HCT116 (cell line): ENCODE data around the gene TRIL. TPM values are rescaled to one million over a fixed set of nuclear protein-coding genes. Genes with fewer than 3 reads are reported as not detected.

Source experiments
- ATAC-seq: fragments of 200-7000 bp; cut with Tn5 transposase; 2 replicates; pipeline ENCODE4 v1.9.1; 2020; ENCODE audit warnings: mild to moderate bottlenecking, moderate library complexity
- BruUV-seq: library from RNA; stranded (reverse); fragments of 400-500 nt; replicated peaks from 2 replicates; lab custom pipeline; 2021; lab: Mats Ljungman, UMichigan
- CTCF ChIA-PET: fragments of 300-600 bp; sonication (Branson Sonifier 250); formaldehyde crosslinking; loops from one replicate; lab custom pipeline; 2021; ENCODE audit warnings: antibody characterized with exemption; lab: Charles Lee
- POLR2A ChIA-PET: fragments of 300-600, 350-600 bp; sonication (Branson Sonifier 250); formaldehyde crosslinking; loops from one replicate; lab custom pipeline; 2021; ENCODE audit warnings: antibody characterized with exemption; lab: Charles Lee
- RAD21 ChIA-PET, 2 experiments: fragments of 300-600 bp; sonication (Branson Sonifier 250); formaldehyde crosslinking; loops; one replicate each; lab custom pipeline; 2023; ENCODE audit warnings: low total read pairs in 2 of 2; ENCODE audit not compliant: uncharacterized antibody in 2 of 2, unreplicated experiment in 2 of 2, low non-redundant PET in 1 of 2; lab: Charles Lee
- DNase-seq: peaks from one replicate; pipeline ENCODE4 v3.0.0-alpha.2; 2010; ENCODE audit warnings: low read depth, low spot score
- H2AFZ ChIP-seq: fragments of 200-600 bp; shearing (Covaris generic), sonication (generic); 2 replicates; pipeline ENCODE4 v1.6.1; 2017; ENCODE audit warnings: low read depth, mixed run types, mixed read lengths, antibody characterized with exemption, low read length; ENCODE audit not compliant: poor library complexity, severe bottlenecking
- H3K27ac ChIP-seq: 2 replicates; pipeline ENCODE4 v1.5.1; 2012; ENCODE audit warnings: low read depth, low read length
- H3K27me3 ChIP-seq: fragments of 200-600 bp; sonication (generic); 2 replicates; pipeline ENCODE4 v1.6.1; 2016; ENCODE audit warnings: mixed run types, low read length, mixed read lengths; ENCODE audit not compliant: insufficient read depth
- H3K36me3 ChIP-seq, 2 experiments: fragments of 200-500 bp in 1 of 2; fragments of 200-600 bp in 1 of 2; sonication (Bioruptor generic) in 1 of 2; sonication (generic) in 1 of 2; 2 replicates each; pipeline versions ENCODE4 v1.5.1 to v1.6.1; 2014 to 2016; ENCODE audit warnings: low read length in 2 of 2, inconsistent platforms in 1 of 2, mixed read lengths in 1 of 2, mixed run types in 1 of 2; ENCODE audit not compliant: insufficient read depth in 2 of 2, control insufficient read depth in 1 of 2
- H3K4me1 ChIP-seq, 2 experiments: fragments of 200-600 bp in 1 of 2; sonication (generic) in 1 of 2; 2 replicates each; pipeline versions ENCODE4 v1.5.1 to v1.6.1; 2012 to 2017; ENCODE audit warnings: low read length in 2 of 2, inconsistent platforms in 1 of 2, mild to moderate bottlenecking in 1 of 2, mixed read lengths in 1 of 2, mixed run types in 1 of 2, moderate library complexity in 1 of 2; ENCODE audit not compliant: insufficient read depth in 2 of 2, control insufficient read depth in 1 of 2
- H3K4me2 ChIP-seq: fragments of 200-600 bp; sonication (generic); 2 replicates; pipeline ENCODE4 v1.6.1; 2017; ENCODE audit warnings: mixed run types, low read length, mixed read lengths
- H3K4me3 ChIP-seq, 2 experiments: fragments of 200-600 bp in 1 of 2; sonication (generic) in 1 of 2; replicated peaks in 1 of 2; 2 replicates each; pipeline ENCODE4 v1.5.1; 2011 to 2016; ENCODE audit warnings: low read length in 2 of 2, control low read depth in 1 of 2, low read depth in 1 of 2, mild to moderate bottlenecking in 1 of 2, mixed read lengths in 1 of 2, mixed run types in 1 of 2
- H3K79me2 ChIP-seq: fragments of 200-600 bp; sonication (generic); 2 replicates; pipeline ENCODE4 v1.6.1; 2017; ENCODE audit warnings: mild to moderate bottlenecking, mixed run types, low read length, moderate library complexity, mixed read lengths; ENCODE audit not compliant: insufficient read depth
- H3K9ac ChIP-seq: fragments of 200-600 bp; sonication (generic); 2 replicates; pipeline ENCODE4 v1.6.1; 2016; ENCODE audit warnings: low read length, mixed read lengths
- H3K9me2 ChIP-seq: fragments of 200-600 bp; sonication (generic), shearing (Covaris generic); 2 replicates; pipeline ENCODE4 v1.6.1; 2017; ENCODE audit warnings: mixed run types, mild to moderate bottlenecking, moderate library complexity; ENCODE audit not compliant: insufficient read depth
- H3K9me3 ChIP-seq, 2 experiments: fragments of 200-500 bp in 1 of 2; fragments of 200-600 bp in 1 of 2; sonication (Bioruptor generic) in 1 of 2; sonication (generic) in 1 of 2; 2 replicates each; pipeline ENCODE4 v1.6.1; 2014 to 2017; ENCODE audit warnings: low read length in 2 of 2, mixed read lengths in 2 of 2, inconsistent platforms in 1 of 2, low read depth in 1 of 2, mild to moderate bottlenecking in 1 of 2, mixed run types in 1 of 2, moderate library complexity in 1 of 2; ENCODE audit not compliant: control insufficient read depth in 1 of 2, insufficient read depth in 1 of 2
- H4K20me1 ChIP-seq: fragments of 200-600 bp; sonication (generic), shearing (Covaris generic); 2 replicates; pipeline ENCODE4 v1.6.1; 2017; ENCODE audit warnings: mixed run types, mild to moderate bottlenecking, moderate library complexity; ENCODE audit not compliant: insufficient read depth
- ATF3 ChIP-seq: IDR thresholded peaks from 2 replicates; pipeline ENCODE4 v1.6.1; 2012
- CEBPB ChIP-seq: IDR thresholded peaks from 2 replicates; pipeline ENCODE4 v1.6.1; 2012; ENCODE audit warnings: low read depth
- EGR1 ChIP-seq: IDR thresholded peaks from 2 replicates; pipeline ENCODE4 v1.6.1; 2012; ENCODE audit warnings: low read depth
- ELF1 ChIP-seq: IDR thresholded peaks from 2 replicates; pipeline ENCODE4 v1.6.1; 2012; ENCODE audit warnings: low read depth, borderline replicate concordance
- EZH2phosphoT487 ChIP-seq: fragments of 200-600 bp; IDR thresholded peaks from 2 replicates; pipeline ENCODE4 v1.6.1; 2018; ENCODE audit warnings: antibody characterized with exemption, borderline replicate concordance
- FOSL1 ChIP-seq: IDR thresholded peaks from 2 replicates; pipeline ENCODE4 v1.6.1; 2012; ENCODE audit warnings: low read depth
- POLR2A ChIP-seq: IDR thresholded peaks from 2 replicates; pipeline ENCODE4 v1.7.0; 2011; ENCODE audit warnings: borderline replicate concordance; ENCODE audit not compliant: insufficient read depth, insufficient read length; ENCODE audit errors: extremely low read depth
- POLR2AphosphoS5 ChIP-seq: IDR thresholded peaks from 2 replicates; pipeline ENCODE4 v1.6.1; 2011; ENCODE audit warnings: mild to moderate bottlenecking, low read depth, low read length, moderate library complexity
- RAD21 ChIP-seq: IDR thresholded peaks from 2 replicates; pipeline ENCODE4 v1.6.1; 2012; ENCODE audit warnings: low read depth, mild to moderate bottlenecking
- REST ChIP-seq: IDR thresholded peaks from 2 replicates; pipeline ENCODE4 v1.6.1; 2012; ENCODE audit warnings: low read depth
- SP1 ChIP-seq: IDR thresholded peaks from 2 replicates; pipeline ENCODE4 v1.6.1; 2012; ENCODE audit warnings: low read depth
- YY1 ChIP-seq: IDR thresholded peaks from 2 replicates; pipeline ENCODE4 v1.6.1; 2011; ENCODE audit warnings: low read length, low read depth, moderate library complexity, mild to moderate bottlenecking; ENCODE audit not compliant: insufficient replicate concordance; ENCODE audit errors: extremely low read depth
- ZFX ChIP-seq: fragments of 450-650 bp; IDR thresholded peaks from 2 replicates; pipeline ENCODE4 v1.6.1; 2017
- ZNF274 ChIP-seq: fragments of 200-500 bp; sonication (Bioruptor generic); IDR thresholded peaks from 2 replicates; pipeline ENCODE4 v1.6.1; 2014; ENCODE audit warnings: mild to moderate bottlenecking, low read depth, low read length, inconsistent platforms
- intact Hi-C: fragments of 100-400 bp; cut with micrococcal nuclease; formaldehyde crosslinking; loops from 2 replicates; pipeline ENCODE4 v1.10.0; 2022
- total RNA-seq: library from RNA; stranded (reverse); gene quantifications from one replicate; pipeline ENCODE4 v1.2.1, GENCODE V29; 2021; ENCODE audit not compliant: unreplicated experiment
- TF ChIP-seq, protein P1 (sequence below): IDR thresholded peaks from 2 replicates; pipeline ENCODE4 v1.6.1; 2012
- TF ChIP-seq, protein P2 (sequence below), 3 experiments: fragments of 200-600 bp in 1 of 3; sonication (generic) in 1 of 3; IDR thresholded peaks in 2 of 3; conservative IDR thresholded peaks in 1 of 3; 2 replicates each; pipeline ENCODE4 v1.5.1; 2012 to 2017; ENCODE audit warnings: low read depth in 2 of 3, low read length in 2 of 3, antibody characterized with exemption in 1 of 3, borderline replicate concordance in 1 of 3, control low read depth in 1 of 3, mild to moderate bottlenecking in 1 of 3, mixed read lengths in 1 of 3, mixed run types in 1 of 3, moderate library complexity in 1 of 3; ENCODE audit not compliant: insufficient read depth in 1 of 3

The TRIL gene
- total RNA-seq, 1 experiment from 2014 or later = not detected

- no peaks in the 10 kb centered on the region for H3K36me3 ChIP-seq
- H3K9me2 ChIP-seq = no peaks in the 10 kb centered on the region
- intact Hi-C loops = no loop called here
- no peak overlapping the region for H3K9ac ChIP-seq
- H3K27ac ChIP-seq = no peak overlapping the region
- ChIA-PET CTCF (interaction anchor here (0.9 kb wide), 1 partner anchor 173 kb away, joined by 4 read pairs; no protein-coding TSS in a partner anchor), POLR2A (no interaction called here), RAD21 (no interaction called here)
- DNase-seq = no peak
- TF ChIP-seq CEBPB = no peak
- no TSS peak for BruUV-seq
- no peaks in the 10 kb centered on the region for H3K9me3 ChIP-seq
- H3K27me3 ChIP-seq = no peaks in the 10 kb centered on the region
- H3K4me2 ChIP-seq = no peak overlapping the region
- no peaks in the 10 kb centered on the region for H4K20me1 ChIP-seq
- no peak overlapping the region for H2AFZ ChIP-seq
- no peaks in the 10 kb centered on the region for H3K79me2 ChIP-seq
- no peak for ATAC-seq
- no peaks in the 10 kb centered on the region for H3K4me1 ChIP-seq
- no peak overlapping the region for H3K4me3 ChIP-seq
These were observed 24.2 kb downstream of the TRIL start for GRCh38 chr7:28933846-28934320.

DNA sequence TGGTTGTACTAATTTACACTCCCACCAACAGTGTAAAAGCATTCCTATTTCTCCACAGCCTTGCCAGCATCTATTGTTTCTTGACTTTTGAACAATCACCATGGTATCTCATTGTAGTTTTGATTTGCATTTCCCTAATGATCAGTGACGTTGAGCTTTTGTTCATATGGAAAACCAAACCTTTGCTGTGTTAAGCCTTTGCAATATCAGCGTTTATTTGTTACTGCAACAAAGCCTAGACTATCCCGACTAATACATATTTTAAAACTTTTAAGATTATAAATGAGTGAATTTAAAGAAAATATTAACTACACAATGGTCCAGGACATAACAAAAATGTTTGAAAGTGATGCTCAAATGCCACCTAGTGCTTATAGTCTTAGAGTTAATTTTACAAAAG lies 26.6 kb downstream of the TRIL start:
- Histone ChIP-seq H2AFZ (no peak overlapping the region), H4K20me1 (no peaks in the 10 kb centered on the region), H3K79me2 (no peaks in the 10 kb centered on the region), H3K4me1 (peaks cover 0 to 3% of the 10 kb centered on the region in 2 experiments; a peak in 1 of 4 replicates), H3K9me2 (no peaks in the 10 kb centered on the region), H3K9ac (no peak overlapping the region), H3K9me3 (no peaks in the 10 kb centered on the region), H3K36me3 (no peaks in the 10 kb centered on the region), H3K4me3 (no peak overlapping the region), H3K4me2 (no peak overlapping the region), H3K27me3 (no peaks in the 10 kb centered on the region), H3K27ac (no peak overlapping the region)
- no peak for ATAC-seq
- ChIA-PET POLR2A (no interaction called here), CTCF (no interaction called here), RAD21 (no interaction called here)
- intact Hi-C loops = no loop called here
- no TSS peak for BruUV-seq
- no peak for DNase-seq
- no peak for TF ChIP-seq CEBPB
- no peak for TF ChIP-seq ZFX
- no peak for TF ChIP-seq REST
- TF ChIP-seq ATF3 = no peak
- no peak for TF ChIP-seq POLR2AphosphoS5
- TF ChIP-seq, protein P1, sequence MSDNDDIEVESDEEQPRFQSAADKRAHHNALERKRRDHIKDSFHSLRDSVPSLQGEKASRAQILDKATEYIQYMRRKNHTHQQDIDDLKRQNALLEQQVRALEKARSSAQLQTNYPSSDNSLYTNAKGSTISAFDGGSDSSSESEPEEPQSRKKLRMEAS = no peak
- TF ChIP-seq RAD21 = no peak
- no peak for TF ChIP-seq SP1
- no peak for TF ChIP-seq EGR1
- TF ChIP-seq ELF1 = no peak
- no peak for TF ChIP-seq FOSL1
- TF ChIP-seq ZNF274 = no peak
- TF ChIP-seq, protein P2, sequence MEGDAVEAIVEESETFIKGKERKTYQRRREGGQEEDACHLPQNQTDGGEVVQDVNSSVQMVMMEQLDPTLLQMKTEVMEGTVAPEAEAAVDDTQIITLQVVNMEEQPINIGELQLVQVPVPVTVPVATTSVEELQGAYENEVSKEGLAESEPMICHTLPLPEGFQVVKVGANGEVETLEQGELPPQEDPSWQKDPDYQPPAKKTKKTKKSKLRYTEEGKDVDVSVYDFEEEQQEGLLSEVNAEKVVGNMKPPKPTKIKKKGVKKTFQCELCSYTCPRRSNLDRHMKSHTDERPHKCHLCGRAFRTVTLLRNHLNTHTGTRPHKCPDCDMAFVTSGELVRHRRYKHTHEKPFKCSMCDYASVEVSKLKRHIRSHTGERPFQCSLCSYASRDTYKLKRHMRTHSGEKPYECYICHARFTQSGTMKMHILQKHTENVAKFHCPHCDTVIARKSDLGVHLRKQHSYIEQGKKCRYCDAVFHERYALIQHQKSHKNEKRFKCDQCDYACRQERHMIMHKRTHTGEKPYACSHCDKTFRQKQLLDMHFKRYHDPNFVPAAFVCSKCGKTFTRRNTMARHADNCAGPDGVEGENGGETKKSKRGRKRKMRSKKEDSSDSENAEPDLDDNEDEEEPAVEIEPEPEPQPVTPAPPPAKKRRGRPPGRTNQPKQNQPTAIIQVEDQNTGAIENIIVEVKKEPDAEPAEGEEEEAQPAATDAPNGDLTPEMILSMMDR (IDR thresholded peaks at IDR 0.05 in 2 of 3, conservative IDR thresholded peaks at IDR 0.05 in 1 of 3; ENCODE audit: borderline replicate concordance in 1 of 3, insufficient read depth in 1 of 3, low read depth in 2 of 3, low read length in 2 of 3) = no peak
- TF ChIP-seq POLR2A = no peak
- no peak for TF ChIP-seq EZH2phosphoT487
- no peak for TF ChIP-seq YY1
